Hepatocyte (in vitro differentiated cells): ENCODE measurements around the gene ATXN1. TPM values are rescaled to one million over a fixed set of nuclear protein-coding genes. Genes with fewer than 3 reads are reported as not detected.

Experiments used
- DNase-seq: peaks from one replicate; pipeline ENCODE4 v3.0.0-alpha.2; 2016; ENCODE audit warnings: low spot score
- H2AFZ ChIP-seq: fragments of 200-600 bp; sonication (generic); 2 replicates; pipeline ENCODE4 v1.6.0; 2016; ENCODE audit warnings: antibody characterized with exemption, mild to moderate bottlenecking
- H3K27ac ChIP-seq: fragments of 200-600 bp; sonication (generic); 2 replicates; pipeline ENCODE4 v1.5.1; 2016; ENCODE audit warnings: mild to moderate bottlenecking
- H3K27me3 ChIP-seq: fragments of 200-600 bp; sonication (generic); 2 replicates; pipeline ENCODE4 v1.6.1; 2016
- H3K36me3 ChIP-seq: fragments of 200-600 bp; sonication (generic); replicated peaks from 2 replicates; pipeline ENCODE4 v1.5.1; 2016; ENCODE audit warnings: low read depth; ENCODE audit not compliant: insufficient read depth
- H3K4me1 ChIP-seq: fragments of 200-600 bp; sonication (generic); 2 replicates; pipeline ENCODE4 v1.5.1; 2016; ENCODE audit warnings: mild to moderate bottlenecking, moderate library complexity; ENCODE audit not compliant: insufficient read depth
- H3K4me2 ChIP-seq: fragments of 200-600 bp; sonication (generic); 2 replicates; pipeline ENCODE4 v1.6.0; 2016
- H3K4me3 ChIP-seq: fragments of 200-600 bp; sonication (generic); 2 replicates; pipeline ENCODE4 v1.5.1; 2016; ENCODE audit warnings: mild to moderate bottlenecking
- H3K79me2 ChIP-seq: fragments of 200-600 bp; sonication (generic); 2 replicates; pipeline ENCODE4 v1.6.0; 2017; ENCODE audit warnings: mild to moderate bottlenecking
- H3K9me2 ChIP-seq: fragments of 200-600 bp; sonication (generic); replicated peaks from 2 replicates; pipeline ENCODE4 v1.6.0; 2017; ENCODE audit warnings: mild to moderate bottlenecking; ENCODE audit not compliant: insufficient read depth
- H3K9me3 ChIP-seq: fragments of 200-600 bp; sonication (generic); 2 replicates; pipeline ENCODE4 v1.5.1; 2016; ENCODE audit warnings: low read depth, mild to moderate bottlenecking
- H4K20me1 ChIP-seq: fragments of 200-600 bp; sonication (generic); 2 replicates; pipeline ENCODE4 v1.6.0; 2016; ENCODE audit warnings: mild to moderate bottlenecking; ENCODE audit not compliant: insufficient read depth, poor library complexity, severe bottlenecking
- CTCF ChIP-seq: fragments of 200-600 bp; sonication (generic); IDR thresholded peaks from 2 replicates; pipeline ENCODE4 v1.5.1; 2016; ENCODE audit warnings: antibody characterized with exemption, mild to moderate bottlenecking; ENCODE audit not compliant: poor library complexity
- EZH2 ChIP-seq: fragments of 200-600 bp; sonication (generic); IDR thresholded peaks from 2 replicates; pipeline ENCODE4 v1.6.1; 2016; ENCODE audit warnings: antibody characterized with exemption, mild to moderate bottlenecking, borderline replicate concordance
- EZH2phosphoT487 ChIP-seq: fragments of 200-600 bp; sonication (generic); IDR thresholded peaks from one replicate; pipeline ENCODE4 v1.6.1; 2018; ENCODE audit warnings: antibody characterized with exemption, mild to moderate bottlenecking, low read depth, moderate library complexity; ENCODE audit not compliant: unreplicated experiment, severe bottlenecking
- WGBS: methylation state at CpG from one replicate; pipeline ENCODE4 v1.1.6; 2016; ENCODE audit warnings: low lambda C conversion rate; ENCODE audit errors: missing lambda C conversion rate; 5-methylcytosine and 5-hydroxymethylcytosine counted together
- polyA plus RNA-seq: library from polyadenylated mRNA; unstranded; fragments of >200 nt; fragmentation: Nextera tagmentation; extraction: Ambion mirVana; gene quantifications from 2 replicates; pipeline ENCODE4 v1.2.1, GENCODE V29; 2016
- total RNA-seq: library from RNA; depleted of rRNA; stranded (reverse); fragments of >200 nt; gene quantifications from 2 replicates; pipeline ENCODE4 v1.2.3, GENCODE V29; 2014

Gene ATXN1
- total and polyA plus RNA-seq, 2 experiments from 2014 or later: 14.7 to 32.6 TPM

GRCh38 chr6:16600026-16600425 is 161.2 kb downstream of the ATXN1 start:
- Histone ChIP-seq H3K36me3 (no peaks in the 10 kb centered on the region), H3K4me3 (no peak overlapping the region)
- 90% methylated on average over 3 of the region's 3 CpGs for WGBS

GRCh38 chr6:16596616-16597331 is 164.5 kb downstream of the ATXN1 start:
- TF ChIP-seq EZH2phosphoT487 (no peak), EZH2 (no peak), CTCF (no peak)
- H3K9me3 ChIP-seq: no peaks in the 10 kb centered on the region
- no peaks in the 10 kb centered on the region for H3K4me1 ChIP-seq
- no peak overlapping the region for H3K27ac ChIP-seq
- 79% methylated on average over 10 of the region's 10 CpGs for WGBS
- no peaks in the 10 kb centered on the region for H3K36me3 ChIP-seq
- no peaks in the 10 kb centered on the region for H4K20me1 ChIP-seq
- H3K4me3 ChIP-seq: no peak overlapping the region
- no peak for DNase-seq
- H2AFZ ChIP-seq: no peak overlapping the region
- H3K79me2 ChIP-seq: peaks cover 2% of the 10 kb centered on the region
- no peaks in the 10 kb centered on the region for H3K9me2 ChIP-seq
- H3K4me2 ChIP-seq: no peak overlapping the region
- H3K27me3 ChIP-seq: no peaks in the 10 kb centered on the region

More at GRCh38 chr6:16600026-16600425, 161.2 kb downstream of the ATXN1 start:
- Histone ChIP-seq H3K9me3 (no peaks in the 10 kb centered on the region), H3K4me2 (no peak overlapping the region), H3K27ac (no peak overlapping the region), H4K20me1 (no peaks in the 10 kb centered on the region), H3K9me2 (no peaks in the 10 kb centered on the region), H3K27me3 (no peaks in the 10 kb centered on the region), H3K79me2 (no peaks in the 10 kb centered on the region), H2AFZ (no peak overlapping the region), H3K4me1 (no peaks in the 10 kb centered on the region)
- DNase-seq: no peak
- TF ChIP-seq EZH2 (no peak), EZH2phosphoT487 (no peak), CTCF (no peak)

GRCh38 chr6:16595514-16596120 is 165.6 kb downstream of the ATXN1 start:
- Histone ChIP-seq H3K4me1 (no peaks in the 10 kb centered on the region), H3K9me3 (no peaks in the 10 kb centered on the region), H3K4me3 (no peak overlapping the region), H3K36me3 (no peaks in the 10 kb centered on the region), H3K4me2 (no peak overlapping the region), H3K79me2 (peaks cover 2% of the 10 kb centered on the region), H2AFZ (no peak overlapping the region), H3K27ac (no peak overlapping the region), H4K20me1 (no peaks in the 10 kb centered on the region), H3K27me3 (no peaks in the 10 kb centered on the region), H3K9me2 (no peaks in the 10 kb centered on the region)
- WGBS: 80% methylated on average over 8 of the region's 8 CpGs
- TF ChIP-seq EZH2phosphoT487 (no peak), EZH2 (no peak), CTCF (no peak)
- no peak for DNase-seq
